ENCODE data around the gene VAV2.

The VAV2 gene

GRCh38 chr9:133740911-133741310, 251.2 kb downstream of the VAV2 start:
- DNase-seq (ENCODE audit: low read depth) = no peak

GRCh38 chr9:133739408-133740280, 252.5 kb downstream of the VAV2 start:
- no peak for DNase-seq (ENCODE audit: low read depth)

DNA sequence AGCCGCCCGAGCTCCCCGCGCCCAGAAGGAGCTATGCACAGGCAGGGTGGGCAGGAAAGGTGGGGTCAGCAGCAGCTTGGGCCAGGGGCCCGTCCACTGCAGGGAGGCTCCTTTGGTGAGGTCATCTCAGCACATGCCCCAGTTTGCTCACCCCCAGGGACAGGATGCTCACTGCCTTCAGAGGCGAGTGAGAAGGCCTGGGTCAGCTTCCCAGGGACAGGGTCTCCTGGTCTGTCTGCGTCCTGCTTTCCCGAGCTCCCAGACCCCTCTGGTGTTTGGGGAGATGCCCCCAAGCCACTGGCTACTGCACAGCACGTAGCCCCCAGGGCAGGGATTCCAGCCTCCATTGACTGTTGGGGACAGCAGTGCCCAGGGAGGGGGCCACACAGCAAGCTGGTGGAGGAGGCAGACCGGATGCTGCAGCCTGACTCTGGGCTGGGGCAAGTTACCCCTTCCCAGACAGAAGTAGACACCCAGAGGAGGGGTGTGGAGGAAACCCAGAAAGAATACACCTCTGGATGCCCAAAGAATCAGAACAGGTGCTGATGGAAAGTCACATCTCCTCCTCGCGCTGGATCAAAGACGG, 253.4 kb downstream of the VAV2 start:
- DNase-seq (ENCODE audit: low read depth) = no peak

DNA sequence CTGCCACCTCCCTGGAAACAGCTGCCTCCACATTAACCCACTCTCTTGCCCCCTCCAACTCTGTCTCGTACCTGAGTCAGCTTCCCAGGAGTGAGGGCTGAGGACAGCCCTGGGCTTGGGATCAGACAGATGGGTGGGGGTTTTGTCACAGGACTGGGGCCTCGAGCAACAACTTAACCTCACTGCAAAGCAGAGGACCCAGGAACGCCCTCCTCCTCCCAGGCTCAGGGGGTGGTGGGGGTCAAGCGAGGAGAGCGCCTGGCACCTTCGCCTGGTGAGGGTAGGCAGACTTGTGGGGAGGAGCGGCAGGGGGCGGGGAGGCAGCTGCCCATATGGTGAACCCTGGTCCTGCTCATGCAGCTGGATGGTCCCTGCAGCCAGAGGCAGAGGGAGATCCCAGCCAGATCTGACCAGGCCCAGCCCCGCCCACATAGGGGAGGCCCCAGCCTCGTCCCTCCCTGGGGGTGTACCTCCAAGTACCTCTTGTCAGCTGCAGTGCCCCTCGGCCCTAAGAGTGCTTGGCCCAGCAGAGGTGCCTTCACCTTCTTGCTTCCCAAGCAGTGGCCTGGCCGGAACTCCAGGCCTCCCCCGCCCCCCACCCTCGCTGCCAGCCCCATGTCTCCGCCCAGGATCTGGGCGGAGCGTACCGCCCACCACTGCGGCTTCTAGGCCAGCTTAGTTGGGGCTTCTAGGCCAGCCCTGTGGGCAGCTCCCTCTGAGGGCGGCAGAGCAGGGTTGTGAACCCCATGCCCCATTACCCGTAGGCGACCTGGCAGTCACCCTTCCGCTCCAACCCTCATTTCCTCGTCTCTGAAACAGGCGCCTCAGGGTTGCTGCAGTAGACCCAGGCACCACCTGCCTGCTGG, 254.1 kb downstream of the VAV2 start, which contains the start of gene SARDH:
TSS of gene SARDH (minus strand) at position 579 of the 866 bp plus-strand sequence. CDS start 4,179 bp downstream, outside the sequence.
- DNase-seq (ENCODE audit: low read depth) = no peak

DNA sequence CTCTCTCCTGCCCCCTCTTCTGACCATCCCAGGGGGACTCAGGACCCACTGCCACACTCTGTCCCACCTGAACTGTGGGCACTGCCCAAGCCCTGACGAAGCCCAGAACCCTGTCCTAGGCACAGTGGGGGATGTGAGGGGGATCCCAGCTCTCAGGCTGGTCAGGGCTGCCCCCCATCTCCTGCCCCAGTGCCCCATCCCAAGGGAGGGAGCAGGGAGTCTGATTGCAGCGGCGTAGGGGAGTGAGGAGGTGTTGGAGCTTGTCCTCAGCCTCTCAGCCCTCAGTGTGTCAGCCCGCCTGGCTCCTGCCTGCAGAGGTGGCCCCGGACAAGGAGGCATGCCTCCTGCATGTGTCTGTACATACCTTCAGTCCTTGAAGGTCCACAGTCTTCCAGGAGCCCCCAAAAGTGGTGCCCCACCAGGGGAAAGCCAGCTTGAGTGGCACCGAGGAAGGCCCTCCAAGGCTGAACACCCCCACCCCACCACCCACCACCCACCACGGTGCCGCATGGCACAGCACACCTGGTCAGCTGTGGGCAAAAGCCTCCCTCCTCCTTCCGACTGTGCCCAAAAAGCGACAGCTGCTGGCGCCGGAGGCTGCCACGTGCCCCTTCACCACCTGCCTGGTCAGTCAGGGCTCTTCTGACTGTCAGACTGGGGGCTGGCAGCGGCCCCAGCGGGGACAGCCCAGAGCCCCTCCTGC, 254.9 kb downstream of the VAV2 start:
- no peak for DNase-seq (ENCODE audit: low read depth)

GRCh38 chr9:133735931-133736330, 256.2 kb downstream of the VAV2 start:
- no peak for DNase-seq (ENCODE audit: low read depth)

GRCh38 chr9:133735415-133735775, 256.7 kb downstream of the VAV2 start:
- no peak for DNase-seq (ENCODE audit: low read depth)

DNA sequence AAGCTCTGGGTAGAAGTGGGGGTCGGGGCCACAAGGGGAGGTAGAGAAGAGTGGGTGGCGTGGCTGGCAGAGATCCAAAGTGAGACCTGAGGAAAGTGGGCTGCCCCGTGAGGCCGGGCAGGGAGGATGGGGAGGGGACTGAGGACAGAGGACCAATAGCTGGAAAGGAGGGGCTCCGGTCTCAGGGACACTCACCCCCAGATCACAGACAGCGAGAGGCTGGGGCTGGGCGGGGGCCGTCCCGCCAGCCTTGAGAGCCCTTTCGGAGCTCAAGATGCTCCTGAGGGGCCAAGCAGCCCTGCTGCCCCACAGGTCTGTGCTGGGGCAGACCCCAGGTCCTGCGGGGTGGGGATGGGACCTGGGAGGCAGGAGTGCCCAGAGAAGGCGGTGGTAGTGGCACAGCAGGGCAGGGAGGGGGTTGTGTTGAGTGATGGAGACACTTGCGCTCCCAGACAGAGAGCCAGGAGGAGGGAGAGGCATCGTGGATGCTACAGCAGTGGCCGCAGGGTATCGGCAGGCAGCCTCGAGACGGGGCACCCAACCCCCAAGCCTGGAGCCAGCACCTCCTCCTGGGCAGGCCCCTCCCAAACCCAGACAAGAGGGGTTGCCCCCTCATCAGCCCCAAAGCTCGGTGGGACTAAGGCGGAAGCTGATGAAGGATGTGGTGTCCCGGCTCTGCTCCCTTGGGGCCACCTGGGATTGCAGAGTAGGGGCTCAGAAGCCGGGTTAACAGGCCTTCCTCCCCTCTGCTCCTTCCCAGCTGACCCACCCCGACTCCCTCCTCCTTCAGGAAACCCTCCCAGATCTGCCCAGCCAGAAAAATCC, 257.3 kb downstream of the VAV2 start:
- no peak for DNase-seq (ENCODE audit: low read depth)

- DNase-seq (ENCODE audit: low read depth) = no peak
Observed at GRCh38 chr9:133733796-133734533, 258.2 kb downstream of the VAV2 start.

DNA sequence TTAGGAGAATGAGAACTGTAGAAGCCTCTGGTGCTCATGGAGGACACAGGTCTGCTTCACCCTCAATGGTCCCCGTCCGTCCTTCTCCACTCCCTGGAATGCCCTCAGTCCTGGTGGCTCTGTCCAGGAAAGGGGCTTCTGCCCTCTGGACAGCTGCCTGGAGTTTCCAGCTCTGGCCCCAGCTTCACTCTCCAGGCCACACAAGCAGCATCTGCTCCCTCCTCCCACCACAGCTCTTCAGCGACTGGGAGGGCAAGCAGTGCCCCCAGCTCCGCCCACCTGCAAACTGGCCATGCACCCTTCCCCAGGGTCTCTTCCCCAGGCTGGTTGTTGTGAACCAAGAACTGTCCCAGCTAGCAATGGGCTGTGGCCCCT, 258.7 kb downstream of the VAV2 start:
- no peak for DNase-seq (ENCODE audit: low read depth)

DNA sequence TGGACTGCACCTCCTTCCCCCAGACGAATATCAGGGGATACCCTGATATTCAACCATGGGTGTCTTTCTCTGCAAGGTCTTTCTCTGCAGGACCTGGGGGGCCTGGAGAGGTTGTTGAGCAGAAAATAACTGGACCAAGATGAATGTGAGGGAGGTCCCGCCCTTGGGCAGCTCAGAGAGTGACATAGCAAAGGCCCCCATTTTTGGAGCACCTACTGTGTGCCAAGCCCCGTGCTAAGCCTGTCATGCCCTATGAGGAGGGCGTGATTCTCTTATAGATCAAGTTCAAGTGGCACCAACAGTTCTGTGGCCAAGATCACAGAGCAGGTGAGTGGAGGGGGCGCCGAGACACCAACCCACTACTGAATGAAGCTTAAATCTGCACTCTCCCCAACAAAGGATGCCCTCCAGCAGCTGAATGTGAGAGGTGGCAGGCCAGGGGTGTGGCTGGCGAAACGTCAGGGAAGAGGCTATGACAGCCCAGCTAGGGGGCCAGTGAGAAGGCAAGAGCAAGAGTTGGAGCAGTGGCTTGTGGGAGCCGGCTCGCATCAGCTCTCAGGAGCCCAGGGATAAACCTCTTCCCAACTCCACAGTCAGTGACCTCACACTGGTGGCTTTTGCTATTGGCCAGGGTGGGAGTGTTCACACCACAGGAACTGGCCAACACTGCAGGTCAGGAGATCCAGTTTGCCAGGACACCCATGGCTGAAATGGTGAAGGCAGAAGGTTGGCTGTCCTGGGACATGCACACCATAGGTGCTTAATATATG, 259.3 kb downstream of the VAV2 start:
- no peak for DNase-seq (ENCODE audit: low read depth)

GRCh38 chr9:133731876-133732638, 260.1 kb downstream of the VAV2 start:
- no peak for DNase-seq (ENCODE audit: low read depth)

DNA sequence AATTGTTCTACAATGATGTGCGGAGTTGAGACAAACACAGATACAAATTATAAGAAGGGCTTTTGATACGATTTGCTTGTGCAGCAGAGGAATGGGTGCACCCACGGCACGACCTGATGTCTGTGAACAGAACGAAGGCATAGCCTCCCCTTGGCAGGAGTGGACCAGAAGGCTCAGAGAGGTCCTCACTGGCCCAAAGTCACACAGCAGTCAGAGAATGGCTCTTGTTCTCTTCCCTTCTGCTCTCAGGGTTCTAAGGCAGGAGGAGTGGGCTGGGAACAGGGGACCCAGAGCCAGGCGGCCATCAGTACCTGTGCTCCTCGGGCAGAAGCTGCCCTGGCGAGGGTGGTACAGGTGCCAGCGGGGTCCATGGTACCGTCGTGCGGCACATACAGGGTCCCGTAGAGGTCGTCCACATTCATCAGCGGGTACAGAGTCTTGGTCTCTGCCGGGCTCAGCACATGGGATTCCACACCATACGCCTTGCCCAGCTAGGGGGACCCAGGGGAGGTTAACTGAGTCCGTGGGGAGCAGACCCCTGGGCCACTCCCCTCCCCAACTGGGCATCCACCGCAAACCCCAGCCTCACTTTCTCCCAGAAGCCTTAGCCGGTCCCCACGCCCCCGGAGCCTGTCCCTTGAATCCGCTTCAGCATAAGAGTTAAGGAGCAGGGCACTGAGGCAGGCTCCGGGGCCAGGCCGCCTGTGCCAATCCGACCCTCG, 261.0 kb downstream of the VAV2 start:
- no peak for DNase-seq (ENCODE audit: low read depth)

DNA sequence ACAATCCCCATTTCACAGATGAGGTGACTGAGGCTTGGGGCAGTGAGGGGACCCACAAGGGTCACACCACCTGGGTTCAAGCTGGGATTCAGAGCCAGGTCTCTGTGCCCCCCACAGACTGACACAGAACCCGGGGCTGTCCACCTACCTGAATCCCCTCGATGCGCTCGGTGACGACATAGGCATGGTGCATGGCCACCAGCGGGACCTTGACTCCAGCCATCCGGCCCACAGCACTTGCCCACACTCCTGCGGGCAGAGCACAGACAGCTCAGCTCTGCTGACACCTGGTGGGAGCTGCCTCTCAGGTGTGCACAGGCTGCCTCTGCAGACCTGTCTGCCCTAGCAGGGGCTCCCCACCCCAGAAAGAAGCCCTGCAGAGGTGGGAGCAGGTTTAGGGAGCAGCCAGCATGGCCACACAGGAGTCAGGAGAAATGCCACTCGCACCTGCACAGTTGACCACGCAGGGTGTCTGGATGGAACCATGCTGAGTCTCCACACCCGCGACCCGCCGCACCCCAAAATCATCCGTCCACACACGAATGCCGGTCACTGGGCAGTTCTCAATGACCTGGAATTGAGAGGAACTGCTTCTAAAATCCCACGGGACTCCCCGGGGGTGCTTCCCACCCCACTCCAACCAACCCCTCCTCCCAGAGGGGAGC, 262.4 kb downstream of the VAV2 start:
- no peak for DNase-seq (ENCODE audit: low read depth)

DNA sequence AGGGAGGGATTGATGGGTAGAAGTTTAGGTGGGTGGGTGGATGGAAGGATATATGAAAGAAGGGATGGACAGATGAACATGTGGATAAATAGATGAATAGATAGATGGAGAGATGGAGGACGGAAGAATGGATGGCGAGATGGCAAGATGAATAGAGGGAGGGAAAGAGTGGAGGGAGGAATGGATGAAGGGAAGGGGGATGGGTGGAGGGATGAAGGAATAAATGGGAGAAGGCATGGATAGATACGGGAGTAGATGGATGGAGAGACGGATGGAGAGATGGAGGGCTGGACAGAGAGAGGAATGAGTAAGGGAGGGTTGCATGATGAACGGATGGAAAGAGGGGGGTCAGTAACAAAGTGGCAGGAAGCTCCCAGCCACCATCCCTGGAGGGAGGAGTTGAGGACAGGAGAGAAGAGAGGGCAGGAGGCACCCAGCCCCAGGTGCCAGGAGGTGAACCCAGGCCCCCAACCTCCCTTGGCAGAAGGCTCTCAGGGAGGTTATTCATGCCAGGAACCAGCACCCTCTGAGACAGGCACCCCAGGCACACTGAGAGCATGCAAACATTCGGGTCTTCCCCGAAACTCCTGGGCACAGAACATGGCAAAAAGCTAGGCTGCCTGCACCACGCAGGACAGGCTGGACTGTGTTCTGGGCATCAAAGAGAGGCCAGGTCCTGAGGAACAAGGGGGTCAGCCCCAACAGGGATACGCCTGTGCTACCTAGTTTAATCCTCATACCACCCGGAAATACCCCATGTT, 263.1 kb downstream of the VAV2 start:
- DNase-seq (ENCODE audit: low read depth) = no peak

GRCh38 chr9:133727876-133728441, 264.2 kb downstream of the VAV2 start:
- DNase-seq (ENCODE audit: low read depth) = no peak
